ENCODE measurements around the gene KLF13. TPM values are rescaled to one million over a fixed set of nuclear protein-coding genes. Genes with fewer than 3 reads are reported as not detected.

The KLF13 gene
- total RNA-seq, 6 experiments from 2014 or later, result 22.5 to 29.1 (median 23.5) TPM

GRCh38 chr15:31408724-31409123 lies 82.1 kb downstream of the KLF13 start:
- Mint-ChIP-seq H3K27me3 (ENCODE audit: insufficient read depth) (peaks cover 3% of the 10 kb centered on the region), H3K36me3 (ENCODE audit: low read depth) (peaks cover 28% of the 10 kb centered on the region), H3K9me3 (peaks cover 39% of the 10 kb centered on the region), H3K4me1 (ENCODE audit: low read depth) (peaks cover 40% of the 10 kb centered on the region), H3K4me3 (no peak overlapping the region), H3K27ac (no peak overlapping the region)
- TF ChIP-seq CTCF (IDR thresholded peaks at IDR 0.05), result no peak
- no peak for DNase-seq

GRCh38 chr15:31409171-31409570 lies 82.5 kb downstream of the KLF13 start:
- H3K4me3 Mint-ChIP-seq, result no peak overlapping the region
- H3K36me3 Mint-ChIP-seq (ENCODE audit: low read depth), result peaks cover 23% of the 10 kb centered on the region
- H3K9me3 Mint-ChIP-seq, result peaks cover 35% of the 10 kb centered on the region
- no peak overlapping the region for H3K27ac Mint-ChIP-seq
- no peak for DNase-seq
- H3K4me1 Mint-ChIP-seq (ENCODE audit: low read depth), result peaks cover 35% of the 10 kb centered on the region
- H3K27me3 Mint-ChIP-seq (ENCODE audit: insufficient read depth), result peaks cover 3% of the 10 kb centered on the region
- TF ChIP-seq CTCF (IDR thresholded peaks at IDR 0.05), result no peak

GRCh38 chr15:31412824-31413223 lies 86.2 kb downstream of the KLF13 start:
- Mint-ChIP-seq H3K9me3 (peaks cover 13% of the 10 kb centered on the region), H3K27me3 (ENCODE audit: insufficient read depth) (0 out of 2 replicates have a peak, but pooled peaks cover 3% of the 10 kb centered on the region), H3K36me3 (ENCODE audit: low read depth) (peaks cover 10% of the 10 kb centered on the region), H3K4me1 (ENCODE audit: low read depth) (peaks cover 21% of the 10 kb centered on the region), H3K27ac (no peak overlapping the region), H3K4me3 (no peak overlapping the region)
- no peak for DNase-seq
- TF ChIP-seq CTCF (IDR thresholded peaks at IDR 0.05), result no peak

GRCh38 chr15:31415201-31415600 lies 88.6 kb downstream of the KLF13 start:
- no peak for DNase-seq
- Mint-ChIP-seq H3K36me3 (ENCODE audit: low read depth) (peaks cover 12% of the 10 kb centered on the region; the same call in 1 of the 2 replicates), H3K9me3 (peaks cover 11% of the 10 kb centered on the region), H3K27ac (no peak overlapping the region), H3K4me3 (no peak overlapping the region), H3K4me1 (ENCODE audit: low read depth) (peaks cover 9% of the 10 kb centered on the region), H3K27me3 (ENCODE audit: insufficient read depth) (peaks cover 4% of the 10 kb centered on the region; the same call in 1 of the 2 replicates)
- no peak for TF ChIP-seq CTCF (IDR thresholded peaks at IDR 0.05)

- H3K27ac Mint-ChIP-seq, result no peak overlapping the region
- H3K4me3 Mint-ChIP-seq, result no peak overlapping the region
- H3K27me3 Mint-ChIP-seq (ENCODE audit: insufficient read depth), result peaks cover 6% of the 10 kb centered on the region
- TF ChIP-seq CTCF (IDR thresholded peaks at IDR 0.05), result no peak
- DNase-seq, result no peak
- H3K36me3 Mint-ChIP-seq (ENCODE audit: low read depth), result peaks cover 13% of the 10 kb centered on the region; the same call in 1 of the 2 replicates
- H3K4me1 Mint-ChIP-seq (ENCODE audit: low read depth), result no peaks in the 10 kb centered on the region
- peaks cover 26% of the 10 kb centered on the region for H3K9me3 Mint-ChIP-seq
Measured at GRCh38 chr15:31419820-31420219, 93.2 kb downstream of the KLF13 start.

- Mint-ChIP-seq H3K4me1 (ENCODE audit: low read depth) (no peaks in the 10 kb centered on the region), H3K36me3 (ENCODE audit: low read depth) (no peaks in the 10 kb centered on the region), H3K27ac (no peak overlapping the region), H3K4me3 (no peak overlapping the region), H3K9me3 (peaks cover 11% of the 10 kb centered on the region; the same call in 1 of the 2 replicates), H3K27me3 (ENCODE audit: insufficient read depth) (peaks cover 2% of the 10 kb centered on the region)
- TF ChIP-seq CTCF (IDR thresholded peaks at IDR 0.05), result no peak
- no peak for DNase-seq
Measured at GRCh38 chr15:31427411-31427810, 100.8 kb downstream of the KLF13 start.
